IPS-18a (cell line): Measurements from ENCODE around the gene ANKK1.

Experiments
- H3K27ac ChIP-seq: one replicate; pipeline ENCODE4 v1.5.1; 2013; ENCODE audit warnings: low read length
- H3K27me3 ChIP-seq: one replicate; pipeline ENCODE4 v1.6.1; 2013; ENCODE audit warnings: mild to moderate bottlenecking, low read length; ENCODE audit not compliant: control insufficient read depth, insufficient read depth
- H3K36me3 ChIP-seq: one replicate; pipeline ENCODE4 v1.6.1; 2013; ENCODE audit warnings: low read depth, low read length; ENCODE audit not compliant: control insufficient read depth
- H3K4me1 ChIP-seq: one replicate; pipeline ENCODE4 v1.6.1; 2013; ENCODE audit warnings: low read depth, low read length; ENCODE audit not compliant: control insufficient read depth
- H3K4me3 ChIP-seq: one replicate; pipeline ENCODE4 v1.5.1; 2013; ENCODE audit warnings: low read length
- H3K9ac ChIP-seq: one replicate; pipeline ENCODE4 v1.6.1; 2013; ENCODE audit warnings: mild to moderate bottlenecking, low read length, moderate library complexity
- H3K9me3 ChIP-seq: one replicate; pipeline ENCODE4 v1.6.1; 2013; ENCODE audit warnings: low read depth, low read length; ENCODE audit not compliant: control insufficient read depth

Gene ANKK1

GRCh38 chr11:113412675-113413074 lies 25.1 kb downstream of the ANKK1 start:
- Histone ChIP-seq H3K27me3 (no peaks in the 10 kb centered on the region), H3K9ac (no peak overlapping the region), H3K4me1 (no peaks in the 10 kb centered on the region), H3K4me3 (no peak overlapping the region), H3K9me3 (no peaks in the 10 kb centered on the region), H3K36me3 (no peaks in the 10 kb centered on the region), H3K27ac (no peak overlapping the region)

- H3K9ac ChIP-seq = no peak overlapping the region
- H3K9me3 ChIP-seq = no peaks in the 10 kb centered on the region
- H3K27ac ChIP-seq = no peak overlapping the region
- H3K36me3 ChIP-seq = no peaks in the 10 kb centered on the region
- no peak overlapping the region for H3K4me3 ChIP-seq
- H3K27me3 ChIP-seq = no peaks in the 10 kb centered on the region
- no peaks in the 10 kb centered on the region for H3K4me1 ChIP-seq
These were observed 27.8 kb downstream of the ANKK1 start for GRCh38 chr11:113415343-113415742.

- no peak overlapping the region for H3K4me3 ChIP-seq
- no peak overlapping the region for H3K27ac ChIP-seq
- H3K4me1 ChIP-seq = no peaks in the 10 kb centered on the region
- H3K36me3 ChIP-seq = no peaks in the 10 kb centered on the region
- H3K27me3 ChIP-seq = no peaks in the 10 kb centered on the region
- H3K9me3 ChIP-seq = no peaks in the 10 kb centered on the region
- no peak overlapping the region for H3K9ac ChIP-seq
These were observed 29.8 kb downstream of the ANKK1 start for GRCh38 chr11:113417428-113417827.

GRCh38 chr11:113419454-113420003 lies 31.9 kb downstream of the ANKK1 start:
- no peaks in the 10 kb centered on the region for H3K27me3 ChIP-seq
- no peaks in the 10 kb centered on the region for H3K9me3 ChIP-seq
- H3K4me1 ChIP-seq = no peaks in the 10 kb centered on the region
- no peak overlapping the region for H3K9ac ChIP-seq
- no peak overlapping the region for H3K27ac ChIP-seq
- H3K36me3 ChIP-seq = no peaks in the 10 kb centered on the region
- H3K4me3 ChIP-seq = no peak overlapping the region

- Histone ChIP-seq H3K4me1 (no peaks in the 10 kb centered on the region), H3K27me3 (no peaks in the 10 kb centered on the region), H3K9me3 (no peaks in the 10 kb centered on the region), H3K9ac (no peak overlapping the region), H3K27ac (no peak overlapping the region), H3K4me3 (no peak overlapping the region), H3K36me3 (no peaks in the 10 kb centered on the region)
These were observed 33.2 kb downstream of the ANKK1 start for GRCh38 chr11:113420808-113421207.

- H3K9me3 ChIP-seq = no peaks in the 10 kb centered on the region
- H3K4me3 ChIP-seq = no peak overlapping the region
- no peaks in the 10 kb centered on the region for H3K4me1 ChIP-seq
- H3K27ac ChIP-seq = no peak overlapping the region
- H3K27me3 ChIP-seq = no peaks in the 10 kb centered on the region
- no peak overlapping the region for H3K9ac ChIP-seq
- H3K36me3 ChIP-seq = no peaks in the 10 kb centered on the region
These were observed 39.1 kb downstream of the ANKK1 start for GRCh38 chr11:113426686-113427085.

- H3K27me3 ChIP-seq = no peaks in the 10 kb centered on the region
- H3K4me3 ChIP-seq = no peak overlapping the region
- no peaks in the 10 kb centered on the region for H3K9me3 ChIP-seq
- no peaks in the 10 kb centered on the region for H3K36me3 ChIP-seq
- no peak overlapping the region for H3K9ac ChIP-seq
- H3K4me1 ChIP-seq = no peaks in the 10 kb centered on the region
- H3K27ac ChIP-seq = no peak overlapping the region
These were observed 44.2 kb downstream of the ANKK1 start for GRCh38 chr11:113431746-113432145.

GRCh38 chr11:113435190-113435968 lies 47.8 kb downstream of the ANKK1 start:
- no peak overlapping the region for H3K4me3 ChIP-seq
- no peaks in the 10 kb centered on the region for H3K36me3 ChIP-seq

GRCh38 chr11:113436672-113437252 lies 49.2 kb downstream of the ANKK1 start:
- H3K4me3 ChIP-seq = no peak overlapping the region
- H3K27me3 ChIP-seq = no peaks in the 10 kb centered on the region
- no peaks in the 10 kb centered on the region for H3K4me1 ChIP-seq
- no peak overlapping the region for H3K9ac ChIP-seq
- H3K36me3 ChIP-seq = no peaks in the 10 kb centered on the region
- H3K27ac ChIP-seq = no peak overlapping the region
- H3K9me3 ChIP-seq = no peaks in the 10 kb centered on the region

More at GRCh38 chr11:113435190-113435968, 47.8 kb downstream of the ANKK1 start:
- Histone ChIP-seq H3K9ac (no peak overlapping the region), H3K4me1 (no peaks in the 10 kb centered on the region), H3K27me3 (no peaks in the 10 kb centered on the region), H3K9me3 (no peaks in the 10 kb centered on the region), H3K27ac (no peak overlapping the region)

GRCh38 chr11:113440816-113441215 lies 53.2 kb downstream of the ANKK1 start:
- no peak overlapping the region for H3K27ac ChIP-seq
- H3K9ac ChIP-seq = no peak overlapping the region
- H3K9me3 ChIP-seq = no peaks in the 10 kb centered on the region
- H3K4me1 ChIP-seq = no peaks in the 10 kb centered on the region
- H3K27me3 ChIP-seq = no peaks in the 10 kb centered on the region
- no peak overlapping the region for H3K4me3 ChIP-seq
- no peaks in the 10 kb centered on the region for H3K36me3 ChIP-seq

GRCh38 chr11:113444502-113445123 lies 57.0 kb downstream of the ANKK1 start:
- H3K27ac ChIP-seq = no peak overlapping the region

More at GRCh38 chr11:113444502-113445123, 57.0 kb downstream of the ANKK1 start:
- Histone ChIP-seq H3K4me3 (no peak overlapping the region), H3K9ac (no peak overlapping the region), H3K4me1 (no peaks in the 10 kb centered on the region), H3K9me3 (no peaks in the 10 kb centered on the region), H3K36me3 (no peaks in the 10 kb centered on the region), H3K27me3 (no peaks in the 10 kb centered on the region)
